Activated CD8-positive, alpha-beta memory T cell treated with anti-CD3 and anti-CD28 coated beads, Interleukin-2, amount 50 U/mL, for 48 hours (primary cell): ENCODE data around the gene PSMB10.

ENCODE experiments used
- DNase-seq: peaks from one replicate; pipeline ENCODE4 v3.0.0-alpha.2; 2020

Gene PSMB10

DNA sequence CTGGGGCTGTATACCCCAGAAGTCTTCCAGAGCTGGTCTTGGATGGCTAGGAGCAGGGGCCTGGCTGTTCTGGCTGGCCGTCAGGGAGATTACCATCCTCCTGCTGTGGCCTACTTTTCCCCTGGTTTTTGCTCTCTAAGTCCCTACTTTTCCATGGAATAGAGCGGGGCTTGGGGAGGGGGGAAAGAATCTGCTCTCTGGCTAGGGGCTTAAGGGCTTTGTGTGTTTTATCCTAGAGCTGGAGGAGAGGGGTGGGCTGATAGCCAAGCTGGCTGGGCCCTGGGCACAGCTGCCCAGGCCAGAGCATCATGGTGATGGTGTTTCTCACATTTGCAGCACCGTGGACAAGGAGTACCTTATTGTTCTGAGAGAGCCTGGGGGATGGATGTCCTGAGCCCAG is 48.3 kb downstream of the PSMB10 start:
- DNase-seq: no peak

DNA sequence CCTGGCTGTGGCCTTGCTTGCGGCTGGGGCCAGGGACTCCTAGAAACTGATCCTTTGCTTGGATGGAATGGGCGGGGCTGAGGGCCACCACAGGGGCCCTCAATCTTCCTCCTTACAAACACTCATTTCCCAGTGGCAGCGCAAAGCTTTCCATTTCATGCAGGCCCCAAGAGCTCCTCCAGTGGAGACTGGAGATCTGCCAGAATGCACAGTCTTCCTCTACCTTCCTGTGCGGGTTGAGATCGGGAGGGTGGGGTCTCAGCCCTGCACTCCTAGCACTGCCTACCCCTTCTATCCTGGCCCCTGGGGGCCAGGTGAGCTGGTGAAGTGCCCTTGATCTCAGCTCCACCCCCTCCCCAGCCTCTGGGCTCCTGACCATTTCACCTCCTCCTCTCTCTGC is 50.3 kb downstream of the PSMB10 start:
- DNase-seq: no peak

DNA sequence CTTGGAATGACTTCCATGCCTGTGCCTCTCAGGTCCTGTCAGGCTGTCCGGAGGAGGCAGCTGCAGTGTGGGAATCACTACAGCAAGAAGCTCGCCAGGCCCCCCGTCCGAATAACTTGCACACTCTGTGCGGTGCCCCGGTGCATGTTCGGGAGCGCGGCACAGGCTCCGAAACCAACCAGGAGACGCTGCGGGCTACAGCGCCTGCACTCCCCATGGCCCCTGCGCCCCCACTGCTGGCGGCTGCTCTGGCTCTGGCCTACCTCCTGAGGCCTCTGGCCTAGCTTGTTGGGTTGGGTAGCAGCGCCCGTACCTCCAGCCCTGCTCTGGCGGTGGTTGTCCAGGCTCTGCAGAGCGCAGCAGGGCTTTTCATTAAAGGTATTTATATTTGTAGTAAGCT is 50.7 kb downstream of the PSMB10 start:
- no peak for DNase-seq

DNA sequence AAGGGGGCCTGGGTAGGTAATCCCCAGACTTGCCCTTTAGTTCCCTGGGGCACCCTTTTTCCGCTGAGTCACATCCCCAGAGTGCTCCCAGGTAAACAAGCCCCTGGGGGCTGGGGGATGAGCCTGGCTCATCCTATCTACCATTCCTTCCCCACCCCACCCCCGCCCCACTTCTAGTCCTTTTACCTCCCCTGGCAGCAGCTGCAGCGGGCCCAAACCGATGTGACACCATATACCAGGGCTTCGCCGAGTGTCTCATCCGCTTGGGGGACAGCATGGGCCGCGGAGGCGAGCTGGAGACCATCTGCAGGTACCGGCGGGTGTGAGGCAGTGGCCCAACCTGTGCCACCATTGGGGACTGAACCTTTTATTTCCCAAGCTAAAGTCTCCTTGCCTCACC is 51.1 kb downstream of the PSMB10 start:
- DNase-seq: no peak

DNA sequence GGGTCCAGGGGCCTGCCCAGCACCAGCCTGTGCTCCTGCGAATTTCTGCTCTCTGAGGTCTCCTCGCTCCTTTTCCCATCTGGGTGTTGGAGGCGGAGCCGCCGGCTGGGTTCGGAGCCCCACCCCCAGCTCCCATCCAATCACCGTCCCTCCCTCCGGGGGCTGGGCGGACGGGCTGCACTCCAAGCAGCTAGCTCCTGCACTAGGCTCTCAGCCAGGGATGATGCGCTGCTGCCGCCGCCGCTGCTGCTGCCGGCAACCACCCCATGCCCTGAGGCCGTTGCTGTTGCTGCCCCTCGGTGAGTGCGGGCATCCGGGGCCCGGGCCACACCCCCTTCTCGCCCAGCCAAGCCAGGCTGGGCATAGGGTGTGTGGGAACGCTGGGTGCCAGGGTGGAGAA is 52.0 kb downstream of the PSMB10 start, which contains the start of gene NRN1L:
Gene NRN1L, plus strand, starts transcription at position 202 of the 400 bp plus-strand sequence. Its CDS starts 19 bp downstream, at position 221.
- DNase-seq: no peak
